ENCODE results near the gene CDC42EP2.

CDC42EP2 gene

GRCh38 chr11:65305501-65306268 lies 9.0 kb upstream of the CDC42EP2 start:
- Mint-ChIP-seq H3K27ac (peak overlapping the region; percentile 73 to 92 (median 75)), H3K4me3 (no peak overlapping the region), H3K9me3 (no peaks in the 10 kb centered on the region), H3K27me3 (ENCODE audit: low read depth) (peaks cover 4% of the 10 kb centered on the region), H3K4me1 (peaks cover 46% of the 10 kb centered on the region), H3K36me3 (ENCODE audit: low read depth) (peaks cover 8% of the 10 kb centered on the region)
- TF ChIP-seq CTCF (IDR thresholded peaks at IDR 0.05; ENCODE audit: unreplicated experiment in 3 of 3), result no peak

DNA sequence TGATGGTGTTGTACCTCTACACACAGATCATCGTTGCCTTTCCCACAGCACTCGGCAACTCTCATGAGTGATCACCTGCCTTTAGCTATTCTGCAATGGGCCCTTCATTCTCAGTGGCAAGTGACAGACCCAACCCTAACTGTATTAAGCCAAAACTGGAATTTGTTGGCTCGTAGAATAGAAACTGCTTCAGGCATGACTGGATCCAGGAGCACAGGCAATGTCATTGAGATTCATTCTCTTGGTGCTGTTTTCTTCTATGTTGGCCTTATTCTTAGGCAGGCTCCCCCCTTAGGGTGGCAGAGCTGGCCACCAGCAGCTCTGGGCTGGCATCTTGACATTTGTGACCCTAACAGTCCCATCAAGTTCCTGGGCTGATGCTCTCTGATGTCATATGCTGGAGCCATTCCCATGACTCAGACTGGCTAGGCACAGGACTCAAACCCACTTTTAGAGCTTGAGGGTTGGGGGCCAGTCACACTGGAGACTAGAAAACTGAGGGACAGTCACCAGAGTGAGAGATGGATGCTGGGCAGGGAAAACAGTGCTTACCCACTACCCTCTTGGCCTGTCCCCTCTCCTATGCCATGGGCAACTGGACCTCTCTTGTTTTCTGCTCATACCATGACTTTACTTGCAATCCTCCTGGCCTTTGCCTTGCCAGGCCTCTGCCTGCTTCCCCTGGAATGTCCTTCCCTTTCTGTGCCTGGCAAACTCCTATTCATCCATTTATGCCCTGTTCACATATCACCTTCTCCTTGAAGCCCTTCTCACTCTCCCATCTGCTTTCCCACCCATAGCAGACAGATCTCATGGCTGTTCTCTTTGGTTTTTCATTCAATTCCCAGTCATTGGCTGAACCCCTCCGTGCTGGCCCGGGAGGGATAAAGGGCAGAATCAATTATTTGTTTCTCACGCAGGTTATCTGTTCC lies 7.1 kb upstream of the CDC42EP2 start:
- Mint-ChIP-seq H3K4me1 (peaks cover 35% of the 10 kb centered on the region), H3K36me3 (ENCODE audit: low read depth) (peaks cover 8% of the 10 kb centered on the region), H3K9me3 (no peaks in the 10 kb centered on the region), H3K27me3 (ENCODE audit: low read depth) (peaks cover 4% of the 10 kb centered on the region), H3K4me3 (no peak overlapping the region), H3K27ac (peak overlapping the region; percentile 16 to 79 (median 71))
- no peak for TF ChIP-seq CTCF (IDR thresholded peaks at IDR 0.05; ENCODE audit: unreplicated experiment in 3 of 3)

- peak overlapping the region; percentile 16 to 79 (median 71) for H3K27ac Mint-ChIP-seq
- H3K36me3 Mint-ChIP-seq (ENCODE audit: low read depth), result peaks cover 8% of the 10 kb centered on the region
- H3K27me3 Mint-ChIP-seq (ENCODE audit: low read depth), result peaks cover 4% of the 10 kb centered on the region
- peaks cover 37% of the 10 kb centered on the region for H3K4me1 Mint-ChIP-seq
- TF ChIP-seq CTCF (IDR thresholded peaks at IDR 0.05; ENCODE audit: unreplicated experiment in 3 of 3), result no peak
- no peak overlapping the region for H3K4me3 Mint-ChIP-seq
- H3K9me3 Mint-ChIP-seq, result no peaks in the 10 kb centered on the region
Observed at GRCh38 chr11:65308281-65308891, 6.3 kb upstream of the CDC42EP2 start.

GRCh38 chr11:65309006-65309405 lies 5.7 kb upstream of the CDC42EP2 start:
- TF ChIP-seq CTCF (IDR thresholded peaks at IDR 0.05; ENCODE audit: unreplicated experiment in 3 of 3), result no peak
- no peaks in the 10 kb centered on the region for H3K9me3 Mint-ChIP-seq
- H3K27me3 Mint-ChIP-seq (ENCODE audit: low read depth), result peaks cover 2% of the 10 kb centered on the region
- H3K4me3 Mint-ChIP-seq, result no peak overlapping the region
- peaks cover 6% of the 10 kb centered on the region for H3K36me3 Mint-ChIP-seq (ENCODE audit: low read depth)
- peak overlapping the region in 1 of 3 experiments; percentile 35 for H3K27ac Mint-ChIP-seq
- H3K4me1 Mint-ChIP-seq, result peaks cover 41% of the 10 kb centered on the region

- H3K27me3 Mint-ChIP-seq (ENCODE audit: low read depth), result no peaks in the 10 kb centered on the region
- peaks cover 4% of the 10 kb centered on the region for H3K36me3 Mint-ChIP-seq (ENCODE audit: low read depth)
- H3K4me1 Mint-ChIP-seq, result peaks cover 37% of the 10 kb centered on the region
- H3K27ac Mint-ChIP-seq, result no peak overlapping the region
- H3K4me3 Mint-ChIP-seq, result no peak overlapping the region
- H3K9me3 Mint-ChIP-seq, result no peaks in the 10 kb centered on the region
- TF ChIP-seq CTCF (IDR thresholded peaks at IDR 0.05; ENCODE audit: unreplicated experiment in 3 of 3), result no peak
Observed at GRCh38 chr11:65310215-65310614, 4.5 kb upstream of the CDC42EP2 start.
